NCI-H1694 (cell line): ENCODE data around the gene VWF.

Experiments
- DNase-seq: peaks from one replicate; lab custom pipeline; 2025; lab: John Stamatoyannopoulos, UW

VWF gene

DNA sequence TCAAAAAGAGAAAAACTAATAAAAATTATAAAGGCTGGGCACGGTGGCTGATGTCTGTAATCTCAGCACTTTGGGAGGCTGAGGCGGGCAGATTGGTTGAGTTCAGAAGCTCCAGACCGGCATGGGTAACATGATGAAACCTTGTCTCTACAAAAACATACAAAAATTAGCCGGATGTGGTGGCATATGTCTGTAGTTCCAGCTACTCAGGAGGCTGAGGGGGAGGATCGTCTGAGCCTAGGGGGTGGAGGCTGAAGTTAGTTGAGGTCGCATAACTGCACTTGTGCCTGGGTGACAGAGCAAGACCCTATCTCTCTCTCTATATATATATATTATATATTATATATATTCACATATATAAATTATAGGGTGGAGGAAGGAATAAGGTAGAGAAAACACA lies 146.9 kb downstream of the VWF start:
- no peak for DNase-seq

GRCh38 chr12:5976711-5977110 lies 147.8 kb downstream of the VWF start:
- DNase-seq = no peak

DNA sequence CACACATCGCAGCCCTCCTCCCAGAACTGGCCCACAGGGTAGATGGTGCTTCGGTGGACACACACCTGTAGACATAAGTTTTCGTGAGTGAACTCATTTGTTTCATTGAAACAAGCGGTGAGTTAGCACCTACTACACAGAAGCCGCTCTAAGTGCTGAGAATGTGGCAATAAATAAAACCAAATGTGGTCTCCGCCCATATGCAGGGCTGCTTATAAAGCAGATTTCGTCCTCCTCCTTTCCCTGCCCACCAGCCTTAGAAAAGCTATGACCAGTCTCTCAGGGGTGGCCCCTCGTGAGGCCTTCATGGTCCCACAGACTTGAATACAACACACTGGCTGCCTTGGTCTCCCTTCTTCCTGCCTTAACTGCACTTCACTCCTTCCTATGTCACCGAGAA lies 148.3 kb downstream of the VWF start:
- no peak for DNase-seq

DNA sequence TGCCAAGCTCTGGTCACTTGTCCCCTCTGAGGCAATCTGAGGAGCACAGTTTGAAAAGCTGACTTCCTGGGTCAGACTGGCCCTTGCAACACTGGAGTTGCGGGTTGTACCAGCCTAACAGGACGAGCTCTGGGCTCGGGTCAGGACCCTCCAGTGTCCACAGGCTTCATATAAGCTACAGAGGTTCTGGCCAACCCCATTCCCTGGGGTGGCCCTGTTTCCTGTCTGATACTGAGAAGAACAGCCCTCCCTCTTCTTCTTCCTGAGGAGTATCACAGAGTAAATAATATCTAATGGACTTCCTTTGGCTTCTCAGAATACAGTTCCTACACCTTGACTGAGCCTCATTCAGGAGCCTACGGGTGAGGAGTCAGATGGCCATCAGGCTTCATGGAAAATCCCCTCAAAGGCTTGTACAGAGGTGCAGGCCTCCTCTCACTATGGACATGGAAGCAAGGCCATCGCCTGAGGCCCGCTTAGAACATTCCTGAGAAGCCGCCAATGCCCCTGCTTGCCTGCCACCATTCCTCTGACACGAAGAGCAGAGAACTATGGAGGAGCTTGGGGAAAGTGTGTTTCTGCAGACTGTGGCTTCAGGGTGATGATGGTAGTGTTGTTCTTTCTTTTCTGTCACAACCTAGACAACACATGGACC lies 150.9 kb downstream of the VWF start:
- no peak for DNase-seq

DNA sequence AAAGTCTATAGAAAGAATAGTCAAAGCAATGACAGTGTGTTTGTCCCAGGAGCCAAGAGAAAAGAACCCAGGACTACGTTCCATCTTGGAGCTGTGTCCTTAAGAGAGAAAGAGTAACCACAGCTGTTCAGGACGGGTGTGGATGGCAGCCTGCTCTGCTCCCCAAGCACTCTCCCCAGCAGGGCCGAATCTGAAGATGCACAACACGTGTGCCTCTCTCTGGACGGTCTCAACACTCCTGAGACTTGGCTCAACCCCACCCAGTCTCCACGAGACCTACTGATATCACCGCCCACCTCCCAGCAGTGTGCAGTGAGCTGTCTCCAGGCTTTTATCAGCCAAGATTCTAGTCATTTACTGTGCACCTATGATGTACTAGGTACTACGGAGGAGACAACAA lies 152.1 kb downstream of the VWF start:
- no peak for DNase-seq

- DNase-seq = no peak
Observed at GRCh38 chr12:5971194-5971850, 153.1 kb downstream of the VWF start.

GRCh38 chr12:5969974-5970690 lies 154.3 kb downstream of the VWF start:
- no peak for DNase-seq

- no peak for DNase-seq
Observed at GRCh38 chr12:5969156-5969973, 155.1 kb downstream of the VWF start.

GRCh38 chr12:5967645-5968415 lies 156.6 kb downstream of the VWF start:
- no peak for DNase-seq

DNA sequence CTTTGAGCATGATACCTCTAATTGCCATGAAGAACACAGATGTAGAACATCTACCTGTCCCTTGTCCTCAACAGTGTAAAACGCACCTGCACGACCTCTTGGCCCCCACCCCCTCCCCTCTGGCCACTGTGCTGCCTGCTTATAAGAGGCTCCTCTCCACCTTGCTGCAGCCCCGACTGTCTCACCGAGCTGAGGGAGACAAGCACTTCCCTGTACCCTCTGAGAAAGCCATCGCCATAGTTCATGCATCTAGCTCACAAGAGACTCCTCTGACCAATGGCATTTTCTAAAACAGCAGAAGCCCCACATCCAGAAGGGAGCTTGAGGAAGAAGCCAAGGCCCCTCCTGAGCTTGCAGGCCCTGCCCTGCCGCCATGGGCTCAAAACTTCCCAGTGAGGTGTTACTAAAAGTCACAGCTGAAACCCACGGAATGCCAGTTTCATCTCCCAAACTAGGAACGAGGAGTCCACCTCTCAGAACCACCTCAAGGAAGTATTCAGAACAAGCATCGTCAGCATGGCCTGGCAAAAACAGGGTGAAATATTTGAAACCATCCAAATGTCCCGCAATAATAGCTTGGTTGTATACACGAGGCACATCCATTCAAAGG lies 157.9 kb downstream of the VWF start:
- DNase-seq = no peak

- DNase-seq = peak; percentile 30
Observed at GRCh38 chr12:5965950-5966383, 158.5 kb downstream of the VWF start.

- no peak for DNase-seq
Observed at GRCh38 chr12:5964913-5965900, 159.3 kb downstream of the VWF start.

- no peak for DNase-seq
Observed at GRCh38 chr12:5963515-5963914, 161.0 kb downstream of the VWF start.

DNA sequence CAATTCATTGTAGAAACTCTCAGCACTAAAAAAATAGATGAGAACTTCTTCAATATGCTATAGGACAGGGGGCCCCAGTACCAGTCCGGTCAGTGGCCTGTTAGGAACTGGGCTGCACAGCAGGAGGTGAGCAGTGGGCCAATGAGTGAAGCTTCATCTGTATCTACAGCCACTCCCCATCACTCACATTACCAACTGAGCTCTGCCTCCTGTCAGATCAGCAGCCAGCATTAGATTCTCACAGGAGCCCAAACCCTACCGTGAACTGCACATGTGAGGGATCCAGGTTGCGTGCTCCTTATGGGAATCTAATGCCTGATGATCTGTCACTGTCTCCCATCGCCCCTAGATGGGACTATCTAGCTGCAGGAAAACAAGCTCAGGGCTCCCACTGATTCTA lies 163.7 kb downstream of the VWF start:
- no peak for DNase-seq

DNA sequence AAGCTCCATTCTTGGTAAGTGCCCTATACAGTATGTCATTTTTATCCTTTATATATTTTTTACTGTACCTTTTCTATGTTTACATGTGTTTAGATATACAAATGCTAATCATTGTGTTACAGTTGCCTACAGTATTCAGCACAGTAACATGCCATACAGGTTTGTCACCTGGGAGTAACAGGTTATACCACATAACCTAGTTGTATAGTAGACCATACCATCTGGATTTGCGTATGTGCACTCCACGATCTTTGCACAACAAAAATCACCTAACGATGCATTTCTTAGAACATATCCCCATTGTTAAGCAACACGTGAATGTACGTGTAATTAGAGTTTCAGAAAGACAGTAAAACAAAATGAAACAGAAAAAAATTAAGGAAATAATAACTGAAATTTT lies 167.5 kb downstream of the VWF start:
- DNase-seq = no peak

DNA sequence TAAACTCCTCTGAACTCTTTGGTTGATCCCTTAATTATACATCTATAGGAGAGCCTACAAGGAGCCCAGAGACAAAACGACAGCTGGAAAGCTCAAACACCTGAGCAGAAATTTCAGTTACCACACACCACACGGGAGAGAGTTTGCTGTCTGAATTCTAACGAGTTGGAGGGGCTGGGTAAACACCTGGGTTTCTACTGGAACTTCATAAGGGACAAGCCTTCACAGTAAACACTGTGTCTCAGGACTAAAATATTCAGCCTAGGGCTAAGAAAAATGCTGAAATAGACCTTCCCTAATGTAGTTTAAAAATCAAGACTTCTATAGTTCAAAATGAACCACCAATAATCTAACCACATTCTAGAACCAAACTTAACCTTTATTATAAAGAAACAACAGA lies 169.8 kb downstream of the VWF start:
- DNase-seq = no peak

DNA sequence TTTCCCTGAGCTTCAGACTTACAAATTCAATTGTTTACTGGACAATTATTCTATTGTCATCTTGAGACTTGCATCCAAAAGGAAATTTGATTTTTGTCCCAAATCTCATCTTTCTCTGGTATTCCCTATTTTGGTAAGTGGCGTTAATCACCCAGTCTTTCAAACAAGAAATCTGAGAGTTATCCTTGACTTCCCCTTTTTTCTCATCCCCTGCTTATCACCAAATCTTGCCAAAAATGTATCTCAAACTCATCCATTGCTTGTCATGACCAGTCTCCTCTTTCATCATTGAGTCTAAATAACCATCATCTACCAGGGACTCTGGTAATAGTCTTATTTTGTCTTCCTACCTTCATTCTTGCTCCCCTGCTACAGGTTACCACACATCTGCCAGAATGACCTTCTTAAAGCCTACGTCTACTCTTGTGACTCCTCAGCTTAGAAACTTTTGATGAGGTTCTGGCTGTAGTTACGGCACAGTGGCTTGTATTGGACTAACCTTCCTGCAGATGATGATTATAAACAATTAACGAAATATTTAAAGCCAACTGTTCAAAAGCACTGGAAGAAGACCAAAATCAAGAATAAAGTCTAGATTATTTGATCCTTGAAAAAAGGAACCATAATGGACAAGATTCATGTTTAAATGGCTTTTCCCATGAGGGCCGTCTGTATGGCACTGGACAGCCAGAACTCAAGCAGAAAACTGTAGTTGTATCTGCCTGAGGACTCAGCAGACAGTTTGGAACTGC lies 170.5 kb downstream of the VWF start:
- no peak for DNase-seq

DNA sequence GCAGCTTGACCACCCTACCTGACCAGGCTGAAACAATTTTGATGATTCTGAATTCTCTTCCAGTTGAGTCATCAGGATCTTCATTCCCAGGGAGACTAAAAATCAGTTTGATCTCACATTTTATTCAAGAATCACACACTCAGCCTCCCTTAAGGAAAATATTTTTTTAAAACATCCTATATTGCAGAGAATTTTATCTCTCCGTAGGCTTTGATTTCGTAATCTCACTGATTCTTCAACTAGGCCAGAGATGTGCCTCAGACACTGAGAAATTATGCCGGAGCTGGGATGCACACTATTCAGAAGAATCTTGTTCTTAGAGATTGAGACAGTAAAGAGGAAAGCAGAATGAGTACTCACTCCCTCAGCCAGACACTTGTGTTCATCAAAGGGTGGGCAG lies 172.4 kb downstream of the VWF start:
- DNase-seq = no peak

GRCh38 chr12:5948696-5949095 lies 175.8 kb downstream of the VWF start:
- DNase-seq = no peak
